Lower lobe of right lung (tissue), 2 donors: ENCODE results near the gene SMAD2. TPM values are rescaled to one million over a fixed set of nuclear protein-coding genes. Genes with fewer than 3 reads are reported as not detected.

Experiments used
- ATAC-seq, 2 donors: fragments of 200-7000 bp; cut with Tn5 transposase; one replicate each; pipeline ENCODE4 v1.9.1; 2020 to 2022; ENCODE audit warnings: mild to moderate bottlenecking in 2 of 2, moderate library complexity in 2 of 2
- DNase-seq: peaks from one replicate; pipeline ENCODE4 v3.0.0-alpha.2; 2020
- H3K27ac ChIP-seq: fragments of 200-600 bp; one replicate; pipeline ENCODE4 v1.8.0; 2022
- H3K27me3 ChIP-seq: fragments of 200-600 bp; one replicate; pipeline ENCODE4 v1.8.0; 2022; ENCODE audit warnings: low read depth
- H3K36me3 ChIP-seq: fragments of 200-600 bp; one replicate; pipeline ENCODE4 v1.8.0; 2022; ENCODE audit warnings: mild to moderate bottlenecking
- H3K4me1 ChIP-seq: fragments of 200-600 bp; one replicate; pipeline ENCODE4 v1.8.0; 2022
- H3K4me3 ChIP-seq: fragments of 200-600 bp; one replicate; pipeline ENCODE4 v1.8.0; 2022; ENCODE audit warnings: mild to moderate bottlenecking
- H3K9me3 ChIP-seq: fragments of 200-600 bp; one replicate; pipeline ENCODE4 v1.8.0; 2022
- intact Hi-C: fragments of 100-400 bp; cut with DNase I; formaldehyde crosslinking; loops from one replicate; pipeline ENCODE4 v1.11.0; 2022
- long read RNA-seq: library from polyadenylated mRNA; unstranded; transcript quantifications from one replicate; pipeline ENCODE4 v2.0.0, GENCODE V29; 2021
- total RNA-seq: library from RNA; stranded (reverse); fragmentation: NEBNext Ultra II Directional; extraction: Animal tissue kit (Norgen Biotek cat#: 25700); gene quantifications from one replicate; pipeline ENCODE4 v1.2.1, GENCODE V29; 2021
- TF ChIP-seq, protein P1 (sequence below): fragments of 200-600 bp; IDR thresholded peaks from one replicate; pipeline ENCODE4 v1.8.0; 2022; ENCODE audit warnings: antibody characterized with exemption, mild to moderate bottlenecking
- donor health status: DM: no; HTN: yes; CAD: no; lungs with severe emphysema.

Gene SMAD2
- total RNA-seq: 161 TPM
- long read RNA-seq, full-length matches to known transcripts: 51 of 125 reads
- long read RNA-seq, partial matches to known transcripts: 21 of 125 reads
- long read RNA-seq, other reads (novel, unspliced or antisense): 53 of 125 reads

DNA sequence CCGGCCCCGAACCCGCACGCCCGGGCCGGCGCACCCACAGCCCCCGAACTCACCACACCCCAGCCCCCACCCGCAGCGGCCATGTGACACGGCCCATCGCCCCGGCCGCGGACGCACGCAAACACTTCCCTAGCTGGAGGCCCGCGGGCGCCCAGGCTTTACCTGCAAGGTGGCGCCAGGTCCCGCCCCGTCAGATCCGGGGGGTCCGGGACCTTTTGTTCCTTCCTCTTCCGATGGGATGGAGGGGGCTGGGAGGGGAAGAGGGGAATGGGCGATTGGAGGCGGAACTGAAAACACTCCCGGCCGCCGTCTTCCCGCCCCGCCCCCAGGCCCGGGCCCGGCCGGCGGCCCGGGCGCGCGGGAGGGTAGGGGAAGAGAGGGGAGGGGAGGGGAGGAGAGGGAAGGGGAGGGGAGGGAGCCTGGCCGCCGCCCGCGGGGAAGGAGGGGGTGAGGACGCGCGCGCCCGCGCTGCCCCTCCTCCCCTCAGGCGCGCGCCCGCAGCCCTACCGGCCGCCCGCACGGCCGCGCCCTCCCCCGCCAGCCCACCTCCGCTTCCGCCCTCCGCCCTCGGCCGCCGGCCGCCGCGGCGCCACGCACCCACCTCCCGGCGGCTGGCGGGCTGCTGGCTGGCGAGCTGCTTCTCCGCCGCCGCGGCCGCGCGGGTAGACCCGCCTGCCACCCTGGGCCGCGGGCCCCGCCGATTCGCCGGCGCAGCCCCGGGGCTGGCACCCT, at the start of gene SMAD2:
Gene SMAD2, minus strand, starts transcription at position 461 of the 732 bp plus-strand sequence. CDS start 33,903 bp downstream, outside the sequence.
- Histone ChIP-seq H3K27ac (peak within 1 kb of the TSS; percentile 97), H3K4me3 (peak within 1 kb of the TSS; percentile 84), H3K9me3 (no peaks in the 10 kb centered on the region), H3K36me3 (no peaks in the 10 kb centered on the region), H3K4me1 (peaks cover 58% of the 10 kb centered on the region), H3K27me3 (no peaks in the 10 kb centered on the region)
- TF ChIP-seq, protein P1, sequence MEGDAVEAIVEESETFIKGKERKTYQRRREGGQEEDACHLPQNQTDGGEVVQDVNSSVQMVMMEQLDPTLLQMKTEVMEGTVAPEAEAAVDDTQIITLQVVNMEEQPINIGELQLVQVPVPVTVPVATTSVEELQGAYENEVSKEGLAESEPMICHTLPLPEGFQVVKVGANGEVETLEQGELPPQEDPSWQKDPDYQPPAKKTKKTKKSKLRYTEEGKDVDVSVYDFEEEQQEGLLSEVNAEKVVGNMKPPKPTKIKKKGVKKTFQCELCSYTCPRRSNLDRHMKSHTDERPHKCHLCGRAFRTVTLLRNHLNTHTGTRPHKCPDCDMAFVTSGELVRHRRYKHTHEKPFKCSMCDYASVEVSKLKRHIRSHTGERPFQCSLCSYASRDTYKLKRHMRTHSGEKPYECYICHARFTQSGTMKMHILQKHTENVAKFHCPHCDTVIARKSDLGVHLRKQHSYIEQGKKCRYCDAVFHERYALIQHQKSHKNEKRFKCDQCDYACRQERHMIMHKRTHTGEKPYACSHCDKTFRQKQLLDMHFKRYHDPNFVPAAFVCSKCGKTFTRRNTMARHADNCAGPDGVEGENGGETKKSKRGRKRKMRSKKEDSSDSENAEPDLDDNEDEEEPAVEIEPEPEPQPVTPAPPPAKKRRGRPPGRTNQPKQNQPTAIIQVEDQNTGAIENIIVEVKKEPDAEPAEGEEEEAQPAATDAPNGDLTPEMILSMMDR: no peak
- DNase-seq (peak; percentile 92), ATAC-seq (peak; percentile 80 to 86)
- intact Hi-C loops: no loop called here

DNA sequence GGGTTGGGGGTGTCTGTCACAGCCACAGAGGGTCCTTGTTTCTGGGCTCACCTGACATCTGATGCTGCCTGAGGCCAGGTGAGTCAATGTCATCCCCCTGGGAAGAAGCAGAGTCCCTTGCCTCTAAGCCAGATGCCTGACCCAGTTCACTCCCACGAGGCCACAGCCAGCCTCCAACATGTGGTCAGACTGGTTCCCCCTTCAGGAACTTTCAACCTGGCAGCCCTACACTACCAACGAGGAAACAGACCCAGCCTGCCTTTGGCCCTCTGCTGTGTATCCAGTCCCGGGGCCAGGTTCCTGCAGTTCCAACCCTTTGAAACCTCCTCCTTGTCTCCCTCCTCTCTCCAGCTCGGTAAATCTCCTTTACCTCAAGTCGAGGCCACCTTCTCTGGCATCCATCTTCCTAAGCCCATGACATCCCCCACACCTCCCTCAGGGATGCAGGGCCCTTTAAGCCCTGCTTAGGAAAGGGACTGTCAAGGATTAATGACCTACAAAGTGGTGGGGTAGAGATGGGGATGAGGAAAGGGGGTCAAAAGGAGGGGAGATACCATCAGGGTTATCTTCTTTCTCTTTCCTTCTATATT, 49.2 kb upstream of the SMAD2 start:
- TF ChIP-seq, protein P1: no peak
- intact Hi-C loops: no loop called here
- Histone ChIP-seq H3K27ac (no peak overlapping the region), H3K4me1 (no peaks in the 10 kb centered on the region), H3K27me3 (no peaks in the 10 kb centered on the region), H3K4me3 (no peak overlapping the region), H3K36me3 (no peaks in the 10 kb centered on the region), H3K9me3 (no peaks in the 10 kb centered on the region)
- ATAC-seq (peak in 1 of 2 donors; percentile 41), DNase-seq (no peak)

DNA sequence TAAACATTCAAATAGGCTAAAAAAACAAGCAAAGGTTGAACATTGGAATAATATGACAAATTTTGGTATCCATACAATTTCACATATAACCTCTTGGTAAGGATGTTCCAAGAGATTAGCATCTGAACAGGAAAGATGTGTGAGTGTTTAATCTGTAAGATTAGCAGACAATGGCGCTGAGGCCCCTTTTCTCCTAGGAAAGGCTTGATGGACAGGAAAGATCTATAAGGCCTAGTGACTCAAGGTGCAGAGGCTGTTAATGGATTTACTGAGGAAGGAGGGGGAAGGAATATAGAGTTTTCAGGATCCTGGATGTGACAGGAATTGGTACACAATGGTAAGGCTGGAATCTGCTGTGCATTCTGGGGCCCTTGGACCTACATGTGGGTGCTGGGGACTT, 48.1 kb upstream of the SMAD2 start:
- H3K4me3 ChIP-seq: no peak overlapping the region
- intact Hi-C loops: no loop called here
- no peaks in the 10 kb centered on the region for H3K27me3 ChIP-seq
- no peak overlapping the region for H3K27ac ChIP-seq
- no peak for DNase-seq
- TF ChIP-seq, protein P1: no peak
- no peak for ATAC-seq
- H3K4me1 ChIP-seq: no peaks in the 10 kb centered on the region
- H3K36me3 ChIP-seq: no peaks in the 10 kb centered on the region
- H3K9me3 ChIP-seq: no peaks in the 10 kb centered on the region

DNA sequence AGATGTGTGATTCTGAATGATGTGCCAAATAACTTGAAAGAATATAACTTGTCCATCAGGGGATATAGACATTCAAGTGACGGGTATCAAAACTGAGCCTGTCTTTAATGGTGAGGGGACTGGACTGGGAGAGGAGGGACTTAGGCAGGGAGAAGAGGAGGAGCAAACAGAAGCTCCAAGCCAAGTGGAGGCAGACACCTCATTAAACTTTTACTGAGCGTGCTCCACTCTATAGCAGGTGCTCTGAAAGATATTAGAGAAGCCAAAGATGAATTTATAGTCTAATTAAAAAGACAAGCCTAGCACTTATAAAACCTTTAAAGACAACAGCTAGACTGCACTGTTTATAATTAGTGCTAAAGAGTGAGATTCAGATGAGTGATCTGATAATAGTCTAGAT, 47.7 kb upstream of the SMAD2 start:
- intact Hi-C loops: no loop called here

DNA sequence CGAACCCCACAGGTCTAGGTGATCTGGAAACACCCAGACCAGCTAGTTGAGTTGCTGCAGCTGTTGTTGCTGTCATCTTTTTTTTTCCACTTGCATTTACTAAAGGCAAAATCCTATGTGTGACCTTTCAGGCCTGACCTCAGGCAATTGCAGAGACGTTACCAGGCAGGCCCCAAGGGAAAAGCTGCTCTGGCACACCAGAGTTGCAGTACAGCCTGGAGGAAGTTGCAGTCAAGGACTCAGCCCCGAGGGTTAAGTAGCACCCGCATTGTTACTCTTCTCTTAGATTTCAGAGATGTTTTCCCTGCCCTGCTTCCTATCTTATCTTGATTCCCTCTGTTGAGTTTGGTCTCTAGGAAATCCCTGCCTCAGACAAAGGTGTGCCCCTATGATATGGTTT, 45.2 kb upstream of the SMAD2 start:
- intact Hi-C loops: no loop called here

More for the DNA sequence above, 47.7 kb upstream of the SMAD2 start:
- ATAC-seq (no peak), DNase-seq (no peak)
- Histone ChIP-seq H3K27ac (no peak overlapping the region), H3K36me3 (no peaks in the 10 kb centered on the region), H3K9me3 (no peaks in the 10 kb centered on the region), H3K4me1 (no peaks in the 10 kb centered on the region), H3K27me3 (no peaks in the 10 kb centered on the region), H3K4me3 (no peak overlapping the region)
- TF ChIP-seq, protein P1: no peak

More for the DNA sequence above, 45.2 kb upstream of the SMAD2 start:
- ATAC-seq (no peak), DNase-seq (no peak)
- H3K27me3 ChIP-seq: no peaks in the 10 kb centered on the region
- H3K9me3 ChIP-seq: no peaks in the 10 kb centered on the region
- no peaks in the 10 kb centered on the region for H3K4me1 ChIP-seq
- TF ChIP-seq, protein P1: no peak
- no peak overlapping the region for H3K4me3 ChIP-seq
- no peaks in the 10 kb centered on the region for H3K36me3 ChIP-seq
- H3K27ac ChIP-seq: no peak overlapping the region
